Adrenal gland (tissue), 12 donors: ENCODE measurements around the gene UST. TPM values are rescaled to one million over a fixed set of nuclear protein-coding genes. Genes with fewer than 3 reads are reported as not detected.
A peak's percentile ranks its signal among the peaks of the same experiment; 100 is the strongest.

ENCODE experiments used
- DNase-seq, 7 donors: peaks; one replicate each; pipeline ENCODE4 v3.0.0-alpha.2; 2019 to 2020
- H3K27ac ChIP-seq, 5 donors: fragments of 200-600 bp; sonication (generic) in 4 of 5; 1 replicate in 3 of 5; 2 replicates in 2 of 5; pipeline versions ENCODE4 v1.5.1 to v1.8.0; 2016 to 2020; ENCODE audit warnings: mild to moderate bottlenecking in 1 of 5
- H3K27me3 ChIP-seq: fragments of 200-600 bp; 2 replicates; pipeline ENCODE4 v1.8.0; 2021
- H3K36me3 ChIP-seq, 2 donors: fragments of 200-600 bp; replicated peaks in 1 of 2; 1 replicate in 1 of 2; 2 replicates in 1 of 2; pipeline versions ENCODE4 v1.5.1 to v1.8.0; 2018 to 2022
- H3K4me1 ChIP-seq, 2 donors: fragments of 200-600 bp; replicated peaks in 1 of 2; 1 replicate in 1 of 2; 2 replicates in 1 of 2; pipeline versions ENCODE4 v1.5.1 to v1.8.0; 2018 to 2021
- H3K4me3 ChIP-seq, 4 donors: fragments of 200-600 bp; sonication (generic) in 3 of 4; one replicate each; pipeline ENCODE4 v1.5.1; 2016 to 2018
- H3K9me3 ChIP-seq, 3 donors: fragments of 200-600 bp; sonication (generic) in 1 of 3; replicated peaks in 1 of 3; 1 replicate in 2 of 3; 2 replicates in 1 of 3; pipeline versions ENCODE4 v1.5.1 to v1.8.0; 2016 to 2021
- CTCF ChIP-seq, 6 experiments: fragments of 450-650 bp in 4 of 6; fragments of 200-600 bp in 2 of 6; sonication (generic) in 1 of 6; IDR thresholded peaks; 1 replicate in 5 of 6; 2 replicates in 1 of 6; pipeline versions ENCODE4 v1.5.1 to v1.8.0; 2016 to 2021; ENCODE audit warnings: antibody characterized with exemption in 6 of 6, mild to moderate bottlenecking in 2 of 6, moderate library complexity in 1 of 6
- POLR2A ChIP-seq, 2 donors: fragments of 450-650 bp; IDR thresholded peaks; one replicate each; pipeline ENCODE4 v1.6.1; 2017; ENCODE audit warnings: antibody characterized with exemption in 2 of 2, mild to moderate bottlenecking in 2 of 2, moderate library complexity in 1 of 2
- WGBS, 4 donors: extraction: QIAGEN DNeasy Blood & Tissue Kit in 2 of 4; methylation state at CpG; one replicate each; pipeline versions ENCODE4 v1.1.5 to v1.1.7; 2013 to 2017; 5-methylcytosine and 5-hydroxymethylcytosine counted together
- intact Hi-C, 2 donors: fragments of 100-400 bp; cut with DNase I; formaldehyde crosslinking; loops; one replicate each; pipeline versions ENCODE4 v1.14.1 to v1.15.0; 2022 to 2023
- polyA plus RNA-seq, 3 donors: library from polyadenylated mRNA; stranded (reverse); fragments of 200-250 nt in 2 of 3; fragments of 350-450 nt in 1 of 3; fragmentation: Illumina TruSeq in 1 of 3; extraction: RNeasy Lipid Tissue Mini Kit (QIAGEN cat#74804) in 1 of 3; gene quantifications; one replicate each; pipeline ENCODE4 v1.2.3, GENCODE V29; 2013 to 2014
- total RNA-seq, 9 donors: library from RNA; depleted of rRNA in 4 of 9; stranded (reverse); fragments of >200 nt in 4 of 9; fragments of 120-200 nt in 1 of 9; fragmentation: NEBNext Ultra II Directional in 1 of 9; extraction: Animal tissue kit (Norgen Biotek cat#: 25700) in 1 of 9; gene quantifications; one replicate each; pipeline versions ENCODE4 v1.1.0 to v1.2.4, GENCODE V29; 2013 to 2023
- donor health status: healthy with polysubstance abuse.
- donor health status: Bipolar disorder and iron deficiency.
- donor health status: DM: yes; HTN: yes; CAD: no.
- donor health status: DM: no; HTN: no; CAD: no.
- donor health status: DM: no; HTN: no; CAD: no.
- donor health status: DM: yes; HTN: yes; CAD: no.

Gene UST
- total and polyA plus RNA-seq, 12 donors, result 5.9 to 37.4 (median 18.3) TPM

- peak overlapping the region in 2 of 5 donors; percentile 38 to 67 for H3K27ac ChIP-seq
- no peak overlapping the region for H3K4me3 ChIP-seq
- no peaks in the 10 kb centered on the region for H3K36me3 ChIP-seq
- H3K9me3 ChIP-seq, result peaks cover 0 to 5% (median 0%) of the 10 kb centered on the region in 3 donors
- no peak for TF ChIP-seq CTCF (IDR thresholded peaks at IDR 0.05)
- TF ChIP-seq POLR2A (IDR thresholded peaks at IDR 0.05), result no peak
- intact Hi-C loops, result no loop called here
- DNase-seq, result no peak
- no peaks in the 10 kb centered on the region for H3K27me3 ChIP-seq
- peaks cover 14 to 19% of the 10 kb centered on the region in 2 donors for H3K4me1 ChIP-seq
- WGBS, 4 donors, result 88 to 95% (median 93%) methylated on average over 4 of the region's 4 CpGs
Observed at GRCh38 chr6:148998704-148999103, 251.9 kb downstream of the UST start.

GRCh38 chr6:148999501-148999900 lies 252.7 kb downstream of the UST start:
- intact Hi-C loops, result no loop called here
- H3K27me3 ChIP-seq, result no peaks in the 10 kb centered on the region
- H3K4me1 ChIP-seq, result peaks cover 14 to 19% of the 10 kb centered on the region in 2 donors
- TF ChIP-seq CTCF (IDR thresholded peaks at IDR 0.05), result no peak
- no peak for TF ChIP-seq POLR2A (IDR thresholded peaks at IDR 0.05)
- no peaks in the 10 kb centered on the region for H3K36me3 ChIP-seq
- H3K4me3 ChIP-seq, result no peak overlapping the region
- H3K9me3 ChIP-seq, result peaks cover 0 to 5% (median 0%) of the 10 kb centered on the region in 3 donors
- DNase-seq, result no peak
- peak overlapping the region; percentile 43 to 87 (median 67) for H3K27ac ChIP-seq
- WGBS, 4 donors, result 6 to 11% (median 9%) methylated on average over 1 of the region's 1 CpG

- no peaks in the 10 kb centered on the region for H3K36me3 ChIP-seq
- peak; percentile 85 to 96 (median 90) for DNase-seq
- intact Hi-C loops, result no loop called here
- H3K4me1 ChIP-seq, result peaks cover 14 to 19% of the 10 kb centered on the region in 2 donors
- peak overlapping the region; percentile 65 to 87 (median 74) for H3K27ac ChIP-seq
- H3K9me3 ChIP-seq, result peaks cover 0 to 5% (median 0%) of the 10 kb centered on the region in 3 donors
- 37 to 51% (median 41%) methylated on average over 3 of the region's 3 CpGs for WGBS, 4 donors
- TF ChIP-seq POLR2A (IDR thresholded peaks at IDR 0.05) (no peak), CTCF (IDR thresholded peaks at IDR 0.05) (no peak)
- no peak overlapping the region for H3K4me3 ChIP-seq
- H3K27me3 ChIP-seq, result no peaks in the 10 kb centered on the region
Observed at GRCh38 chr6:148999929-149000468, 253.2 kb downstream of the UST start.

- Histone ChIP-seq H3K27me3 (no peaks in the 10 kb centered on the region), H3K27ac (no peak overlapping the region), H3K36me3 (no peaks in the 10 kb centered on the region), H3K9me3 (peaks cover 0 to 5% (median 0%) of the 10 kb centered on the region in 3 donors), H3K4me3 (no peak overlapping the region), H3K4me1 (peaks cover 14 to 19% of the 10 kb centered on the region in 2 donors)
- no peak for TF ChIP-seq CTCF (IDR thresholded peaks at IDR 0.05)
- TF ChIP-seq POLR2A (IDR thresholded peaks at IDR 0.05), result no peak
- intact Hi-C loops, result no loop called here
- DNase-seq, result no peak
Observed at GRCh38 chr6:149001422-149001821, 254.6 kb downstream of the UST start.
